Tongue (tissue), 2 donors: ENCODE data around the gene TLCD3B. TPM values are rescaled to one million over a fixed set of nuclear protein-coding genes. Genes with fewer than 3 reads are reported as not detected.

Experiments used
- DNase-seq: peaks from one replicate; pipeline ENCODE4 v3.0.0-alpha.2; 2015
- total RNA-seq: library from RNA; depleted of rRNA; stranded (reverse); fragments of >200 nt; gene quantifications from one replicate; pipeline ENCODE4 v1.2.3, GENCODE V29; 2014

TLCD3B gene
- total RNA-seq = 0.82 TPM

GRCh38 chr16:30030841-30031413 lies at the start of gene TLCD3B:
TLCD3B (minus strand) TSS chr16:30031271; CDS start chr16:30030527, 744 bp downstream.
- DNase-seq = no peak

- DNase-seq = no peak
These were observed 48.4 kb upstream of the TLCD3B start for GRCh38 chr16:30079480-30079879.

GRCh38 chr16:30078744-30079143 lies 47.7 kb upstream of the TLCD3B start:
- no peak for DNase-seq

GRCh38 chr16:30077656-30078055 lies 46.6 kb upstream of the TLCD3B start:
- no peak for DNase-seq

GRCh38 chr16:30076276-30076791 lies 45.3 kb upstream of the TLCD3B start:
- DNase-seq = no peak

GRCh38 chr16:30075503-30076275 lies 44.6 kb upstream of the TLCD3B start, which contains the start of gene PPP4C:
PPP4C (plus strand) TSS chr16:30075994; CDS start chr16:30076378, 384 bp downstream.
- DNase-seq = peak; percentile 96

- DNase-seq = no peak
These were observed 39.4 kb upstream of the TLCD3B start for GRCh38 chr16:30070490-30070889.

- DNase-seq = no peak
These were observed 38.8 kb upstream of the TLCD3B start for GRCh38 chr16:30069611-30070462.

- DNase-seq = no peak
These were observed 37.9 kb upstream of the TLCD3B start for GRCh38 chr16:30068750-30069610.

- DNase-seq = no peak
These were observed 37.3 kb upstream of the TLCD3B start for GRCh38 chr16:30068333-30068732.

GRCh38 chr16:30067584-30067916 lies 36.5 kb upstream of the TLCD3B start:
- no peak for DNase-seq

GRCh38 chr16:30066761-30067583 lies 35.9 kb upstream of the TLCD3B start:
- peak; percentile 64 for DNase-seq

GRCh38 chr16:30065943-30066760 lies 35.1 kb upstream of the TLCD3B start:
- DNase-seq = peak; percentile 63

GRCh38 chr16:30065102-30065942 lies 34.3 kb upstream of the TLCD3B start, which contains the start of gene ALDOA:
ALDOA (plus strand) TSS chr16:30065760; CDS start chr16:30066898, 1,138 bp downstream.
- DNase-seq = peak; percentile 99

- no peak for DNase-seq
These were observed 33.6 kb upstream of the TLCD3B start for GRCh38 chr16:30064729-30065101.

GRCh38 chr16:30063893-30064728 lies 33.0 kb upstream of the TLCD3B start:
- peak; percentile 84 for DNase-seq

- DNase-seq = no peak
These were observed 32.3 kb upstream of the TLCD3B start for GRCh38 chr16:30063278-30063892.
